SU-DHL-6 (cell line): Measurements from ENCODE around the gene VIPR2.

ENCODE experiments used
- CTCF ChIP-seq: fragments of 200-600 bp; sonication (generic); IDR thresholded peaks from one replicate; pipeline ENCODE4 v1.5.1; 2017; ENCODE audit warnings: antibody characterized with exemption, mild to moderate bottlenecking, low read length, moderate library complexity; ENCODE audit not compliant: insufficient read depth, poor library complexity, severe bottlenecking
- EZH2phosphoT487 ChIP-seq: fragments of 200-600 bp; sonication (generic), shearing (Covaris generic); conservative IDR thresholded peaks from 2 replicates; pipeline ENCODE4 v1.6.1; 2018; ENCODE audit warnings: mild to moderate bottlenecking, antibody characterized with exemption, low read length, moderate library complexity, mixed read lengths

GRCh38 chr7:159177284-159177953 is 32.8 kb upstream of the VIPR2 start:
- no peak for TF ChIP-seq CTCF
- no peak for TF ChIP-seq EZH2phosphoT487
